Suprapubic skin (tissue), 4 donors: ENCODE measurements around the gene RTN4R. TPM values are rescaled to one million over a fixed set of nuclear protein-coding genes. Genes with fewer than 3 reads are reported as not detected.

Experiments used
- DNase-seq, 2 donors: peaks; one replicate each; pipeline ENCODE4 v3.0.0-alpha.2; 2019; ENCODE audit warnings: low spot score in 2 of 2
- H3K27ac ChIP-seq: fragments of 200-600 bp; sonication (generic); one replicate; pipeline ENCODE4 v1.5.1; 2019
- H3K27me3 ChIP-seq: fragments of 200-600 bp; sonication (generic); one replicate; pipeline ENCODE4 v1.5.1; 2019
- H3K36me3 ChIP-seq: fragments of 200-600 bp; sonication (generic); one replicate; pipeline ENCODE4 v1.5.1; 2019
- H3K4me1 ChIP-seq: fragments of 200-600 bp; sonication (generic); one replicate; pipeline ENCODE4 v1.5.1; 2019
- H3K4me3 ChIP-seq: fragments of 200-600 bp; sonication (generic); one replicate; pipeline ENCODE4 v1.5.1; 2019; ENCODE audit warnings: mild to moderate bottlenecking
- H3K9me3 ChIP-seq: fragments of 200-600 bp; sonication (generic); one replicate; pipeline ENCODE4 v1.5.1; 2019
- EP300 ChIP-seq: sonication (generic); formaldehyde crosslinking; IDR thresholded peaks from one replicate; pipeline ENCODE4 v1.6.1; 2017; ENCODE audit warnings: antibody characterized with exemption
- POLR2A ChIP-seq, 2 donors: fragments of 450-650 bp; IDR thresholded peaks; one replicate each; pipeline ENCODE4 v1.6.1; 2017; ENCODE audit warnings: antibody characterized with exemption in 2 of 2, mild to moderate bottlenecking in 2 of 2, moderate library complexity in 2 of 2
- POLR2AphosphoS5 ChIP-seq, 3 donors: sonication (generic); formaldehyde crosslinking; IDR thresholded peaks; one replicate each; pipeline ENCODE4 v1.6.1; 2017; ENCODE audit warnings: antibody characterized with exemption in 3 of 3
- WGBS: methylation state at CpG from one replicate; pipeline ENCODE4 v1.1.5; 2018; 5-methylcytosine and 5-hydroxymethylcytosine counted together
- total RNA-seq, 4 donors: library from RNA; depleted of rRNA; stranded (reverse); fragments of >200 nt; gene quantifications; one replicate each; pipeline ENCODE4 v1.1.0, GENCODE V29; 2016
- TF ChIP-seq, protein P1 (sequence below), 2 donors: fragments of 200-600 bp in 1 of 2; fragments of 450-650 bp in 1 of 2; sonication (generic) in 1 of 2; IDR thresholded peaks; one replicate each; pipeline ENCODE4 v1.5.1; 2016 to 2019; ENCODE audit warnings: antibody characterized with exemption in 2 of 2, mild to moderate bottlenecking in 1 of 2, moderate library complexity in 1 of 2

Gene RTN4R
- total RNA-seq, 4 donors from 2014 or later, result 5.0 to 12.2 (median 9.2) TPM

DNA sequence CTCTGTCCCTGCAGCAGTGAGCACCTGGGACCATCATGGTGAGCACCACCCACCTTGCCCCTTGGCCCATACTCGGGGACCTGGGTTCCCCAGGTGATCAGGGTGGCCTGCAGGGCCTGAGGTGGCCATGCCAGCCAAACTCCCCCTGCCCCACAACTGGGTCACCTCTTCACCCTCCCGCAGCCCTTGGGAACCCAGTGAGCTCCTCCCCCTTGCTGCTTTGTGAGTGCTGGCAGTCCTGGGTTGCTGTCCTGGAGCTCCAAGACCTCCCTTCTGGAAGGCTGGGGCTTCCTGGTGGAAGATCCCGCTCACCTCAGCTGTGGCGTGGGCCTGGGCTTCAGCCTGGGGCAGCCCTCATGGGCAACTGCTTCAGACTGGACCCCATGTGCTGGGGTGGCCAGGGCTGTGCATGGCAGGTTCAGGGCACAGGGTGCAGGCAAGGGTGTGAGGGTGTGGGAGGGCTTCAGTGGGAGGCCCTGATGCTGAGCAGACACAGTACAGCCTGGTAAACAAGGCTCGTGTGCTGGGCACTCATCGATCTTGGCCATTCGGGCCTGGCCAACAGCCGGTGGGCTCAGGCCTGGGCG lies 57.6 kb downstream of the RTN4R start:
- H3K4me1 ChIP-seq, result peaks cover 37% of the 10 kb centered on the region
- H3K36me3 ChIP-seq, result no peaks in the 10 kb centered on the region
- no peaks in the 10 kb centered on the region for H3K9me3 ChIP-seq
- no peak overlapping the region for H3K27ac ChIP-seq
- H3K4me3 ChIP-seq, result no peak overlapping the region
- TF ChIP-seq POLR2A (IDR thresholded peaks at IDR 0.05), result no peak
- no peak for TF ChIP-seq POLR2AphosphoS5 (IDR thresholded peaks at IDR 0.05)
- TF ChIP-seq, protein P1, sequence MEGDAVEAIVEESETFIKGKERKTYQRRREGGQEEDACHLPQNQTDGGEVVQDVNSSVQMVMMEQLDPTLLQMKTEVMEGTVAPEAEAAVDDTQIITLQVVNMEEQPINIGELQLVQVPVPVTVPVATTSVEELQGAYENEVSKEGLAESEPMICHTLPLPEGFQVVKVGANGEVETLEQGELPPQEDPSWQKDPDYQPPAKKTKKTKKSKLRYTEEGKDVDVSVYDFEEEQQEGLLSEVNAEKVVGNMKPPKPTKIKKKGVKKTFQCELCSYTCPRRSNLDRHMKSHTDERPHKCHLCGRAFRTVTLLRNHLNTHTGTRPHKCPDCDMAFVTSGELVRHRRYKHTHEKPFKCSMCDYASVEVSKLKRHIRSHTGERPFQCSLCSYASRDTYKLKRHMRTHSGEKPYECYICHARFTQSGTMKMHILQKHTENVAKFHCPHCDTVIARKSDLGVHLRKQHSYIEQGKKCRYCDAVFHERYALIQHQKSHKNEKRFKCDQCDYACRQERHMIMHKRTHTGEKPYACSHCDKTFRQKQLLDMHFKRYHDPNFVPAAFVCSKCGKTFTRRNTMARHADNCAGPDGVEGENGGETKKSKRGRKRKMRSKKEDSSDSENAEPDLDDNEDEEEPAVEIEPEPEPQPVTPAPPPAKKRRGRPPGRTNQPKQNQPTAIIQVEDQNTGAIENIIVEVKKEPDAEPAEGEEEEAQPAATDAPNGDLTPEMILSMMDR (IDR thresholded peaks at IDR 0.05), result no peak
- TF ChIP-seq EP300, result no peak
- H3K27me3 ChIP-seq, result no peaks in the 10 kb centered on the region
- DNase-seq, result no peak
- 100% methylated on average over 2 of the region's 9 CpGs for whole genome bisulfite sequencing

DNA sequence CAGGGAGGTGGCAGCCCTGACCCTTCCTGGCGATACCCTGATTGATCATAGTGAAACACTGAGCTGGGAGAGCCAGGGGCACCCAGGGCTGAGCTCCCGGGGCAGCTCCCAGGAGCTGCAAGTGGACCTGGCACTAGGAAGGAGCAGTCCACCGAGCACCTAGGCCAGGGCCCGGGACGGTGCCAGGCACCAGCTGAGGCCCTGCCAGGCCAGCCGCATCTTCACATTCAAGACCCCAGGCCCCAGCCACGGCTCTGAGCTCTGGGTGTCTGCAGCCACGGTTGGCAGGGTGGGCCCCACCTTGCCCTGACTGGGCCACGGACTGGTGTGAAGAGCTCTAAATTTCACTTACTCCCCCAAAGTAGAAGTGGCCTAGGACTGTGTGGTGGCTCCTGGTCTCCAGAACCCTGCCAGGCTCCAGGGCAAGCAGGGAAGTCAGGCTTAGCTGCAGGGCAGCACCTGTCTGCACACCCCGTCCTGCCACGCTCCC lies 58.3 kb downstream of the RTN4R start:
- H3K4me1 ChIP-seq, result peaks cover 42% of the 10 kb centered on the region
- no peak for TF ChIP-seq EP300
- no peak for TF ChIP-seq POLR2A (IDR thresholded peaks at IDR 0.05)
- TF ChIP-seq POLR2AphosphoS5 (IDR thresholded peaks at IDR 0.05), result no peak
- TF ChIP-seq, protein P1 (IDR thresholded peaks at IDR 0.05), result no peak
- no peak for DNase-seq
- no peaks in the 10 kb centered on the region for H3K9me3 ChIP-seq
- 90% methylated on average over 2 of the region's 11 CpGs for WGBS
- no peak overlapping the region for H3K27ac ChIP-seq
- no peaks in the 10 kb centered on the region for H3K36me3 ChIP-seq
- no peak overlapping the region for H3K4me3 ChIP-seq
- no peaks in the 10 kb centered on the region for H3K27me3 ChIP-seq

DNA sequence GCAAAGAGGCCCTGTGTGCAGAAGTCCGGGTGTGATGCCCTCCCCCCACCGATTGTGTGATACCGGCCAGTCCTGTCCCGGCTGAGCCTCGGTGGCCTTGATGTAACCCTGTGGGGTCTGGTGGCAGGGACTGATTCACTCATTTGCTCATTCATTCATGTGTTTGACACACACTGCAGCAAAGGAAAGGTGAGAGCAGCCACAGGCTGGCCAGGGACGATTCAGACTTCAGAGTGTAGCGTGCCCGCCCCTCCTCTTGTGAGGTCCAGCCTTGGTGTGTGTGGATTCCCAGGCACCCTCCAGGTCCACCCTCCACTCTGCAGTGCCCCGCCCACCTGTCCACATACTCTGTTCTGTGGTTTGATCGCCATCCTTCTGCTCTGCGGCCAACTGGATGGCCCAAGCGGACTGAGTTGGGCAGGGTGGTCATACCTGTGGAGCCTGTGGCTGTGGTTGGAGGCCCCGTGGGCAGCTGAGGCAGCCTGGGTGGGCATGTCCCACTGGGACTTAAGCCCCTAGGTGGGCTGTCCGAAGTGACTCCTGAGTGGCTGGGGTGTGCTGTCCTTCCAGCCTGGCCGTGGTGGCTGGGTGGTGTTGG lies 59.3 kb downstream of the RTN4R start:
- DNase-seq, result no peak
- Histone ChIP-seq H3K4me1 (peaks cover 48% of the 10 kb centered on the region), H3K36me3 (no peaks in the 10 kb centered on the region), H3K27me3 (no peaks in the 10 kb centered on the region), H3K27ac (no peak overlapping the region), H3K4me3 (no peak overlapping the region), H3K9me3 (no peaks in the 10 kb centered on the region)
- no peak for TF ChIP-seq POLR2A (IDR thresholded peaks at IDR 0.05)
- TF ChIP-seq, protein P1 (IDR thresholded peaks at IDR 0.05), result no peak
- TF ChIP-seq EP300, result no peak
- no peak for TF ChIP-seq POLR2AphosphoS5 (IDR thresholded peaks at IDR 0.05)
- 75% methylated on average over 8 of the region's 15 CpGs for whole genome bisulfite sequencing

DNA sequence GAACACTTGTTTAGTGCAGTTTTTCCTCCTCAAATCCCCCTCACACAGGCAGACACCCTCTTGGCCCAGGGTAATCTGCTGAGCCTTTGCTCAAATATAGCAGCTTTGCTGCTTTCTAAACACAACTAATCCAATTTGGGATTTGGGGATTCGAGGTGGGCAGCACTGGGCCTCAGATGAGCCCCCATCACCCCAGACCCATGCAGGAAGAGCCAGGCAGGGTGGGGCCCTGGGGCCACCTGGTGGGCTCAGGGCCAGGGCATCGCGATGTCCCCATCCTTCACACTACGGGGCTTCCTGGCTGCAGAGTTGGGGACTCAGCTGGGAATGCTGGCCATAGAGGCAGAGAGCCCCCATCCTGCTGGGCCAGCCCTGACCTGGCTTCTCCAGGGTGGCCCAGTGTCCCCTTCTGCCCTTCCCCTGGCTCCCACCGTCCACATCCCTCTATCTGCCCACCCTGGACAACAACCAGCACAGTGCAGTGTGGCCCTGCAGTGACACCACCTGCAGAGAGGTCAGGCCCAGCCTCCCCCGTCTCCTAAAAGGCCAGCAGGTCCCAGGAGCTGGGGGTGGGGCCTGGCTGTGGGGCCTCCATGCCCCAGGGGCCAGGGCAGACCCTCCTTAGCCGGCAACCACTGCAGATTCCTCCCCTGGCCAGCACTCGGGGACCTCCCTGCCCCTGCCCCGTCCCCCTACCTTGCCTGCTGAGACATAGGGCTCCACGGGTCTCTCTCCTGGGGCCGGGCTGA lies 60.7 kb downstream of the RTN4R start:
- Histone ChIP-seq H3K4me3 (peak overlapping the region; percentile 58), H3K36me3 (no peaks in the 10 kb centered on the region), H3K27me3 (no peaks in the 10 kb centered on the region), H3K9me3 (no peaks in the 10 kb centered on the region), H3K27ac (no peak overlapping the region), H3K4me1 (peaks cover 55% of the 10 kb centered on the region)
- DNase-seq, result no peak
- TF ChIP-seq POLR2A (IDR thresholded peaks at IDR 0.05) (no peak), POLR2AphosphoS5 (IDR thresholded peaks at IDR 0.05) (no peak), EP300 (no peak)
- TF ChIP-seq, protein P1 (IDR thresholded peaks at IDR 0.05), result no peak
- WGBS, result 68% methylated on average over 2 of the region's 11 CpGs

DNA sequence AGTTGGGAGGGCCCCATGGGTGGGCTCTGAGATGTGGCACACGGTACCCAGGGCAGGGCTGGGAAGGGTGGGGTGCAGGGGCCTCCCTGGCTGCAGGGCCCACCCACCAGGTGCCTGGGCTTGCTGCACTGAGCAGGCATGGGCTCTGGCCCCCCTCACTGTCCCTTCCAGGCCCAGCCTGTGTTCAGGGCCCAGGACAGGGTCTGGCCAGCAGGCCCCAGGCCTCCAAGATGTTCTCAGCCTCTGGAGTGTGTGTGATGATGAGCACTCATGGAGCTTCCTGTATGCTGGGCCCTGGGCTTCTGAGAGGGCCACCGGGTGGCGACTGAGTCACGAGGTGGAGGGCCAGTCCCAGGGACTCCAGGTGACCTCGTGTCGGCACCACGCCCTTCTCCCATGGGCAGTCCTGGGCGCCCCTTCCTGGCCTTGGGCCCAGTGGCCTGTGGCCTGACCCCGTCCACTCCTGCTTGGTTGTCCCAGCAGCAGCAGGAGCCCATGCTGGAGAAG lies 61.4 kb downstream of the RTN4R start:
- H3K4me3 ChIP-seq, result peak overlapping the region; percentile 58
- peaks cover 49% of the 10 kb centered on the region for H3K4me1 ChIP-seq
- WGBS, result 20% methylated on average over 1 of the region's 9 CpGs
- H3K27ac ChIP-seq, result peak overlapping the region; percentile 57
- peaks cover 2% of the 10 kb centered on the region for H3K27me3 ChIP-seq
- H3K9me3 ChIP-seq, result no peaks in the 10 kb centered on the region
- DNase-seq, result no peak
- TF ChIP-seq, protein P1 (IDR thresholded peaks at IDR 0.05), result no peak
- TF ChIP-seq EP300 (no peak), POLR2A (IDR thresholded peaks at IDR 0.05) (no peak), POLR2AphosphoS5 (IDR thresholded peaks at IDR 0.05) (no peak)
- no peaks in the 10 kb centered on the region for H3K36me3 ChIP-seq
